NCI-H146 treated with DMSO at 0.1 percent for 48 hours (cell line): ENCODE data around the gene GALM.
"Not testable (repeated sequence)": the region's sequence is repeated elsewhere in the genome, so short reads cannot be mapped to it uniquely, and the experiment has no call there.

Source experiments
- DNase-seq: peaks from one replicate; lab custom pipeline; 2025; ENCODE audit not compliant: unreplicated experiment; lab: John Stamatoyannopoulos, UW

The GALM gene

DNA sequence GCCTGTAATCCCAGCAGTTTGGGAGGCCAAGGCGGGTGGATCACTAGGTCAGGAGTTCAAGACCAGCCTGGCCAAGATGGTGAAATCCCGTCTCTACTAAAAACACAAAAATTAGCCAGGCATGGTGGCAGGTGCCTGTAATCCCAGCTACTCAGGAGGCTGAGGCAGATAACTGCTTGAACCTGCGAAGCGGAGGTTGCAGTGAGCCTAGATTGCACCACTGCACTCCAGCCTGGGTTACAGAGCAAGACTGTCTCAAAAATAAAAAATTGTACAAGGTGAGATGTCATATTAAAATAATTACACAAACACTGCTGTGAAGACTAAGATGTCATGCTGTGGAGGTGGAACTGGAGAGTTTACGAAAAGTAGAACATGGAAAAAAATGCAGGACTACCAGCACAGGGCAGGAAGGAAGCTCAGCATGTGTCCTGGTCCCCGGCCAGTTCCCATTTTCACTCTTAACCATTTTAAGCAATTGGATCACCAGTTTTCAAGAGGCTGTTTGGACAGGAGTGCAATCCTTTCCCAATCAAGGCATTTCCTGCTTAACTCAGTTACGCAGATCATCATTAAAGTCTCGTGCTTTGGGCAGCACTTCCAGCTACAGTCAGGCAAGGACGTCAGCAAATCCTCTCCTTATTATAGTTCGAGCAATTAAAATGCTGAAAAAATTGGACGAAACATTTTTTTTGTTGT is 71.2 kb downstream of the GALM start:
- not testable (repeated sequence) for DNase-seq

DNA sequence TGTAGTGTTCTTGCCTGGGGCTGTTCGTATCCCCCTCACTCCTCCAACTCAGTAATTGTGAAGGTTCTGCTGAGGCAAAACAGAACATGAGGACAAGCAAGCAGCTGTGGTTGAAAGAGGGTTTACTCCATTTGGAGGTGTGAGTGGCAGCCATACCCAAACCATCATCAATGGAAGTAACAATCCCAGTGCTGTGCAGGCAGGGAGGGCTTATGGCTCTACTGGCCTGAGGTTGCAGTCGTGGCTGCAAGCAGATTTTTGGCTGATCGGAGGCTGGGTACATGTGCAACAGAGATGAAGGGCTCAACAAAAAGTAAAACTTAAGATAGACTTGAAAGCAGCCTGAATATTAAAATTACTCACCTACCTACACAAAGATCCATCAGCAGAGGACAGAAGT is 72.0 kb downstream of the GALM start:
- no peak for DNase-seq

DNA sequence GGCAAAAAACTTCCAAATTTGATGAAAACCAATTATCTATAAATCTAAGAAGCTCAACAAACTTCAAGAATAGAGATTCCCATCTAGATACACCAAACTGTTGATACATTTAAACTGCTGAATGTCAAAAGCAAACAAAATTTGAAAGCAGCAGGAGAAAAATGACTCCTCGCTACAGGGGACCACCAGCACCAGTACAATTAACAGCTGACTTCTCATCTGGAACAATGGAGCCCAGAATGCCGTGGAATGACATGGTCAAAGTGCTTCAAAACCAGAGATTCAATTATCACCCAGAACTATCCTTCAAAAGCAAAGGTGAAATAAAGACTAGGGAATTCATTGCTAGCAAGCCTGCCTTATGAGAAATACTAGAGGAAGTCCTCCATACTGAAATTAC is 73.6 kb downstream of the GALM start:
- DNase-seq: no peak

DNA sequence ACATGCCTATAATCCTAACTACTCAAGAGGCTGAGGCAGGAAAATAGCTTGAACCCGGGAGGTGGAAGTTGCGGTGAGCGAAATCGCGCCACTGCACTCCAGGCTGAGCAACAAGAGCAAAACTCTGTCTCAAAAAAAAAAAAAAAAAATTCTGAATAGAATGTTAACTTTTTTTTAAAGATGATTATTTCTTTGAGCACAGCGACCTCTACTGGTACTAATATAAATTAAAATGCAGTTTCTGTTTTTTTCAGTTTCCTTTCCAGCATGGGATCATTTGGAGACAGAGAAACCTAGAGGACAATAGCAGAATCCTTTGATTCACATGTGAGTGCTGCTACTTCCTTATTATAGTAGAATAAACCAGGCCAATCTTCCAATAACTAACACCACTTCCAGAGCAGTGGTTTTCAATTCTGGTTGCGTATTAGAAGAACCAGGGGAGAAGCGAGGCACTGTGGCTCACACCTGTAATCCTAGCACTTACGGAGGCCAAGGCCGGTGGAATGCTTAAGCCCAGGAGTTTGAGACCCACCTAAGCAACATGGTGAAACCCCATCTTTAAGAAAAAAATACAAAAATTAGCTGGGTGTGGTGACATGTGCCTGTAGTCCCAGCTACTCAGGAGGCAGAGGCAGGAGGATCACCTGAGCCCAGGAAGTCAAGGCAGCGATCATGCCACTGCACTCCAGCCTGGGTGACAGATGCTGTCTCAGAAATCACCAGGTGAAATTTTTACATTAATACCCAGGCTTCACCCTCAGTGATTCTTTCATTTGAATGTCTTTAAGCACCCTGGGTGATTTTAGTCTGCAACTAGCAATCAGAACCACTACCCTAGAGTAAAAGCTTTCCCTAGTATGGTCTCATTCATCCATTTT is 75.2 kb downstream of the GALM start:
- DNase-seq: peak; percentile 55

GRCh38 chr2:38742797-38743559 is 77.1 kb downstream of the GALM start:
- no peak for DNase-seq

- no peak for DNase-seq
These were observed 77.9 kb downstream of the GALM start for GRCh38 chr2:38743672-38744398.

GRCh38 chr2:38744399-38744780 is 78.5 kb downstream of the GALM start:
- DNase-seq: no peak

GRCh38 chr2:38745267-38745666 is 79.4 kb downstream of the GALM start:
- DNase-seq: no peak

- no peak for DNase-seq
These were observed 81.1 kb downstream of the GALM start for GRCh38 chr2:38747007-38747424.

GRCh38 chr2:38747819-38748218 is 81.9 kb downstream of the GALM start:
- DNase-seq: no peak

DNA sequence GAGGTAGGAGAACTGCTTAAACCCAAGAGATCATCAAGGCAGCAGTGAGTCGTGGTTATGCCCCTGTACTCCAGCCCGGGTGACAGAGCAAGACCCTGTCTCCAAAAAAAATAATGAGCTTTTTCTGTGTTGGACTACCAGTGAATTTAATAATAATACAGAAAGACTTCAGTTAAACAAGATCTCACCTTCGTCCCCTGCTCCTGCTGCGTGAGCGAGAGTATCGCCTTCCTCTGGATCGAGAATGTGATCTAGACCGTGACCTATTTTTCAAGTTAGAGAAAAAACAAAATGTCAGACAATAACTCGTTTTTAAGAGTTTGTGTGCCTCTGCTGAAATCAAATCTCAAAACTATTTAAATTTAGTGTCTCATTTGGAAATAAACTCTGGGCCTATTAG is 82.5 kb downstream of the GALM start:
- no peak for DNase-seq

GRCh38 chr2:38748943-38749804 is 83.3 kb downstream of the GALM start:
- DNase-seq: no peak

DNA sequence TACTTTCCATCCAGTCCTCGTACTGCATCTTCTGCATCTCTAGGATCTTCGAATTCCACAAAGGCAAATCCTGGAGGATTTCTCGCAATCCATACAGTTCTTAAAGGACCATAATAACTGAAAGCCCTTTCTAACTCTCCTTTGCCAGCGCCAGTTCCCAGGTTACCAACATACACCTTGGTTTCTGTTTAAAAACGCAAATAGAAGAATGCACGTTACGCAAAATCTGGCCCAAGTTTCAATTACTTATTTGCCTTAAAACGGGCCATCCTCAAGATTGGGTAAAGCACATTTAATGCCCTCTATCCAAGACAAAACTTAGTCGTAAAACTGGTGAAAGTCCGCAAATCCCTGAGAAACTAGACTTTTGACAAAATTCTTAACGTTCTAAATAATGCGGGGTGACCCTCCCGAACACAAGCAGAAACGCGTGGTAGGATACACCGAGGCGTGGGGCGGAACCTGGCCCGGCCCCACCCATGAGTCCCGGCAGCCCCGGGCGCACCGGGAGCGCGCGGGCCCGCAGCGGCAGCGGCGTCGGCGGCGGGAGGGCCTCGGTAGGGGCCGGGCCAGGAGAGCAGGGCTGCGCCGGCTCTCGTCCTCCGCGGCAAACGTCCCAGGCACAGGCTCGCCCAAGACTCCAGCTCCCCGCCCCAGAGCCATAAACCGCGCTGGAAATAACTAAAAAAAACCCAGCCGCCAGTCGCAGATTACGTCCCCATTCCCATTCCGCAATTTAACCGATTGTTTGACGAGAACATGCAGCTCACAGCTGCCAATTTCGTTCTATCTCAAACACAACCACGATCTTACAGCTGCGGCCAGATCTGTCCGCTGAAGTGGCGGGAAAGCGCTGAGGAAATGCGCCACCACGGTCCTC is 84.3 kb downstream of the GALM start:
- no peak for DNase-seq

- DNase-seq: peak; percentile 97
These were observed 85.1 kb downstream of the GALM start, which contains the start of gene SRSF7 for GRCh38 chr2:38750891-38751595. Gene SRSF7, minus strand, starts transcription at chr2:38751361. Its CDS starts 105 bp downstream, at chr2:38751256.

DNA sequence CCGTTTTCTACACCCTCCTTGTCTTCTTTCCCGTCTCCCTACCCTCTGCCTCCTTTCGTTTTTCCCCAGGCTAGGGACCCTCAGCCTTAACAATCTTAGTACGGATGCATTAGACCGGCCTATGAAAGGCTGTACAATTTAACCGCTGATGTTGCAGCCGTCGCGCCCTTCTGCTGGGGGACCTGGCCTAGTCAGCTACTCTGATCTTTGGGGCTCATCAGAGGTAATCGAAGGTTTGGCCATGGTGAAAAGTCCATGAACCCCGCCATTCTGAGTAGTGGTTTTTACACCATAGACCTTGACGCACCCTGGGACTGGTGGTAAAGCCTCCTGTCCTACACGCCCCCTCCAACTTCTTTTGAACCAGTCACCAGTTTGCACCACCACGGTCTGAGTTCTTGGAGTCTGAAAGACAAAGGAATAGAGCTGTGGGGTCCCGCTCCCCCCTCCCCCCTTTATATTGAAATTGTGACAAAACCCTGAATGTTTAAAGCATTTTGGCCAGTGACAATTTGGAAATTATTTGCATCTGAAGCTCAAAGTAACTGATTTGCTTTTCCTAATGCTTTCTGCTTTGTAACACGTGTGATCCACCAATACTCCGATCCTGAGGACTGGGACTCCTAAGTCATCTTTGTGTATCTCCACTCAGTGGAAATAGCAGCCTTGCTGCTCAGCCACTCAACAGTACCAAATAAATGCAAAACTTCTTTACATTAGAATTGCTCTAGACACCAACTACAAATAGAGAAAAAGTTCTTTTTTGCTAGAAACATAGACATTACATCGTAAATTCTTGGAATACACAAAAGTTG is 85.9 kb downstream of the GALM start:
- peak; percentile 37 for DNase-seq

DNA sequence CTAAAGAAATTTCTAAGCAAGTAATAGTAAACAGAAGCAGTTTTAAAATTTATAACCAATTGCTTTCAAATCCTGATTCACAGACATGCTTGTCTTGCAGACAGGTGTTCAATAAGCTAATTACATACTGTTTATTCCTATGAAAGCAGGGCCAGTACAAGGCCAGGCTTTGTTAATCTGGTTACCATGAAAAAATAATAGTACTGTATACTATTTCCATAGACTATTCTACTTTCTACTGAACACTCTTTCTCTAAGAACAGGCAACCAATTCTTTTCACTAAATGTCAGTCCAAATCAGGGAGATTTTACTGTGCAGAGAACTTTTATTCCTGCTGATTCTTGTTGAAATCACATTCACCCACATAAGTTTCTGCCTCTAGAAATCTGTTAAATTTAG is 88.1 kb downstream of the GALM start:
- no peak for DNase-seq

- DNase-seq: no peak
These were observed 88.6 kb downstream of the GALM start for GRCh38 chr2:38754506-38754905.
